ENCODE results near the gene MAPK7. TPM values are rescaled to one million over a fixed set of nuclear protein-coding genes. Genes with fewer than 3 reads are reported as not detected.
"Not testable (repeated sequence)": the region's sequence is repeated elsewhere in the genome, so short reads cannot be mapped to it uniquely, and the experiment has no call there.

The MAPK7 gene
- total RNA-seq, 1 experiment from 2014 or later: 6.0 TPM

- no peak for DNase-seq (ENCODE audit: low read depth)
Measured at GRCh38 chr17:19343256-19343630, 35.1 kb upstream of the MAPK7 start.

- DNase-seq (ENCODE audit: low read depth): no peak
Measured at GRCh38 chr17:19343671-19344151, 34.6 kb upstream of the MAPK7 start.

GRCh38 chr17:19344311-19345066 lies 33.8 kb upstream of the MAPK7 start:
- DNase-seq (ENCODE audit: low read depth): no peak

- DNase-seq (ENCODE audit: low read depth): no peak
Measured at GRCh38 chr17:19345067-19345460, 33.2 kb upstream of the MAPK7 start.

- DNase-seq (ENCODE audit: low read depth): no peak
Measured at GRCh38 chr17:19345486-19346350, 32.6 kb upstream of the MAPK7 start.

- peak; percentile 81 for DNase-seq (ENCODE audit: low read depth)
Measured at GRCh38 chr17:19346351-19347255, 31.7 kb upstream of the MAPK7 start.

- no peak for DNase-seq (ENCODE audit: low read depth)
Measured at GRCh38 chr17:19347323-19348080, 30.8 kb upstream of the MAPK7 start.

GRCh38 chr17:19348081-19348650 lies 30.1 kb upstream of the MAPK7 start:
- no peak for DNase-seq (ENCODE audit: low read depth)

- no peak for DNase-seq (ENCODE audit: low read depth)
Measured at GRCh38 chr17:19348806-19349205, 29.5 kb upstream of the MAPK7 start.

- DNase-seq (ENCODE audit: low read depth): not testable (repeated sequence)
Measured at GRCh38 chr17:19353401-19353800, 24.9 kb upstream of the MAPK7 start.

- DNase-seq (ENCODE audit: low read depth): no peak
Measured at GRCh38 chr17:19354748-19355147, 23.6 kb upstream of the MAPK7 start.

- DNase-seq (ENCODE audit: low read depth): no peak
Measured at GRCh38 chr17:19357351-19357750, 20.9 kb upstream of the MAPK7 start.

GRCh38 chr17:19357761-19358160 lies 20.5 kb upstream of the MAPK7 start:
- no peak for DNase-seq (ENCODE audit: low read depth)

GRCh38 chr17:19359151-19359550 lies 19.1 kb upstream of the MAPK7 start:
- DNase-seq (ENCODE audit: low read depth): no peak

- no peak for DNase-seq (ENCODE audit: low read depth)
Measured at GRCh38 chr17:19359856-19360255, 18.4 kb upstream of the MAPK7 start.

GRCh38 chr17:19360772-19361171 lies 17.5 kb upstream of the MAPK7 start:
- DNase-seq (ENCODE audit: low read depth): no peak

GRCh38 chr17:19361326-19361725 lies 17.0 kb upstream of the MAPK7 start:
- no peak for DNase-seq (ENCODE audit: low read depth)

- DNase-seq (ENCODE audit: low read depth): no peak
Measured at GRCh38 chr17:19361944-19362276, 16.4 kb upstream of the MAPK7 start.

GRCh38 chr17:19362277-19363113 lies 15.8 kb upstream of the MAPK7 start, which contains the start of gene B9D1:
TSS of gene B9D1 (minus strand) at chr17:19362723. CDS start at chr17:19362569, 154 bp downstream.
- peak; percentile 93 for DNase-seq (ENCODE audit: low read depth)

GRCh38 chr17:19363114-19363438 lies 15.2 kb upstream of the MAPK7 start:
- no peak for DNase-seq (ENCODE audit: low read depth)

All from Daoy (cell line).